A549 (cell line): ENCODE data around the gene CATSPERB.
"Not testable (repeated sequence)": the region's sequence is repeated elsewhere in the genome, so short reads cannot be mapped to it uniquely, and the experiment has no call there.

Experiments
- BHLHE40 ChIP-seq: IDR thresholded peaks from 2 replicates; pipeline ENCODE4 v1.6.1; 2012; ENCODE audit warnings: low read depth, low read length, inconsistent platforms
- CTCF ChIP-seq: fragments of >200 bp; sonication (Bioruptor Twin); formaldehyde crosslinking; IDR thresholded peaks from 3 replicates; pipeline ENCODE4 v1.5.1; 2016
- EP300 ChIP-seq, 2 experiments: fragments of >200 bp; sonication (Bioruptor Twin); formaldehyde crosslinking; IDR thresholded peaks; 2 replicates in 1 of 2; 3 replicates in 1 of 2; pipeline ENCODE4 v1.6.1; 2016 to 2017
- ESRRA ChIP-seq: fragments of 150-350 bp; IDR thresholded peaks from 2 replicates; pipeline ENCODE4 v1.6.1; 2014; ENCODE audit warnings: mild to moderate bottlenecking, low read length, borderline replicate concordance
- FOXS1 ChIP-seq: fragments of 250-450 bp; sonication (Bioruptor Pico); IDR thresholded peaks from 2 replicates; pipeline ENCODE4 v1.5.0; 2020; ENCODE audit warnings: mild to moderate bottlenecking, moderate library complexity
- JUN ChIP-seq, 2 experiments: fragments of >200 bp; sonication (Bioruptor Twin); formaldehyde crosslinking; IDR thresholded peaks; 2 replicates in 1 of 2; 3 replicates in 1 of 2; pipeline ENCODE4 v1.6.1; 2016 to 2017
- MAFK ChIP-seq: fragments of 450-650 bp; IDR thresholded peaks from 2 replicates; pipeline ENCODE4 v1.6.1; 2014; ENCODE audit not compliant: partially characterized antibody
- MAX ChIP-seq: IDR thresholded peaks from 2 replicates; pipeline ENCODE4 v1.6.1; 2012
- MAZ ChIP-seq: fragments of 150-350 bp; IDR thresholded peaks from 2 replicates; pipeline ENCODE4 v1.6.1; 2014; ENCODE audit warnings: antibody characterized with exemption, low read depth, low read length, borderline replicate concordance
- NFE2L2 ChIP-seq: fragments of 150-350 bp; conservative IDR thresholded peaks from 2 replicates; pipeline ENCODE4 v1.6.1; 2014; ENCODE audit warnings: low read length
- POLR2A ChIP-seq: IDR thresholded peaks from 2 replicates; pipeline ENCODE4 v1.6.1; 2012; ENCODE audit warnings: mild to moderate bottlenecking, low read length
- RAD21 ChIP-seq, 2 experiments: fragments of >200 bp in 1 of 2; sonication (Bioruptor Twin) in 1 of 2; formaldehyde crosslinking in 1 of 2; IDR thresholded peaks in 1 of 2; conservative IDR thresholded peaks in 1 of 2; 2 replicates in 1 of 2; 3 replicates in 1 of 2; pipeline ENCODE4 v1.6.1; 2012 to 2018; ENCODE audit warnings: inconsistent platforms in 1 of 2
- RCOR1 ChIP-seq: fragments of 150-350 bp; IDR thresholded peaks from 2 replicates; pipeline ENCODE4 v1.6.1; 2014; ENCODE audit warnings: antibody characterized with exemption, low read length, low read depth
- USF2 ChIP-seq: fragments of 450-650 bp; IDR thresholded peaks from 2 replicates; pipeline ENCODE4 v1.6.1; 2014; ENCODE audit warnings: antibody characterized with exemption

- not testable (repeated sequence) for TF ChIP-seq FOXS1 (CRISPR knock-in tag); MAX; POLR2A; EP300 (IDR thresholded peaks at IDR 0.05); ESRRA; JUN (IDR thresholded peaks at IDR 0.05); MAZ; CTCF; RAD21 (conservative IDR thresholded peaks at IDR 0.05 in 1 of 2, IDR thresholded peaks at IDR 0.05 in 1 of 2); USF2; BHLHE40; MAFK; RCOR1; NFE2L2
Observed at GRCh38 chr14:91593957-91594356, 137.9 kb downstream of the CATSPERB start.
